HG02885 (cell line): ENCODE measurements around the gene GABBR2.

Experiments used
- ATAC-seq: cut with Tn5 transposase; IDR thresholded peaks from one replicate; pipeline ENCODE4 v1.9.1; 2021; ENCODE audit warnings: mild to moderate bottlenecking; ENCODE audit not compliant: unreplicated experiment, poor library complexity

GABBR2 gene

DNA sequence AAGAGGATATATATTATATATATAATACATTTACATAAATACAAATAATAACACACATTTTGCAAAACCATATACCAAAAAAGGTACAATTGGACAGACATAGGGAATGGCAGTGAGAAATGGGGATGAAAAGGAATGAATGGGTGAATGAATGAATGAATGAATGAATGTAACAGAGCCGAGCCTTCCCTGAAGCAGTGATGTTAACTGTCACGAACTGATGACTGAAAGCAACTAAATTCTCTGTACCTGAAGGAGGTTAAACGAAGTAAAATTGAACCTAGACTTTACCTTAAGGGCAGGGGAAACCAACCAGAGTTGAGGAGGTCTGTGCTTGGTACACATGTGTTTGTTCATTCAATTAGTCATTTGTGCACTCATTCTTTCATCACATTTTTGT lies 283.7 kb downstream of the GABBR2 start:
- no peak for ATAC-seq

DNA sequence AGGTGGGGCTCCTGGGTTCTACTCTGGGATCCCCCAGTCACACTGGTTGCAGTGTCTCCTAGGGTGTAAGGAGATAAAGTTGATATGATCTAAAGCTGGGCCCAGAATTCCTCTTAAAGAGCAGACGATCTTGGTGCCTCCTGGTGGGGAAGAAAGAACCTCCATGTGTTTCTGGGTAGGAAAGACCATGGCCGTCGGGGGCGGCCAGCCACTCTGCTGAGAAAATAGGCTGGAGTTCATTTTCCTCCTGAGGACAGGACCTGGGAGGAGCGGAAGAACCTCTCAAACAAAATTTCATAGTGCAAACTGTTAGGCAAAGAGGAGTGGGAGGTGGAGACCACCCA lies 289.5 kb downstream of the GABBR2 start:
- ATAC-seq, result no peak

DNA sequence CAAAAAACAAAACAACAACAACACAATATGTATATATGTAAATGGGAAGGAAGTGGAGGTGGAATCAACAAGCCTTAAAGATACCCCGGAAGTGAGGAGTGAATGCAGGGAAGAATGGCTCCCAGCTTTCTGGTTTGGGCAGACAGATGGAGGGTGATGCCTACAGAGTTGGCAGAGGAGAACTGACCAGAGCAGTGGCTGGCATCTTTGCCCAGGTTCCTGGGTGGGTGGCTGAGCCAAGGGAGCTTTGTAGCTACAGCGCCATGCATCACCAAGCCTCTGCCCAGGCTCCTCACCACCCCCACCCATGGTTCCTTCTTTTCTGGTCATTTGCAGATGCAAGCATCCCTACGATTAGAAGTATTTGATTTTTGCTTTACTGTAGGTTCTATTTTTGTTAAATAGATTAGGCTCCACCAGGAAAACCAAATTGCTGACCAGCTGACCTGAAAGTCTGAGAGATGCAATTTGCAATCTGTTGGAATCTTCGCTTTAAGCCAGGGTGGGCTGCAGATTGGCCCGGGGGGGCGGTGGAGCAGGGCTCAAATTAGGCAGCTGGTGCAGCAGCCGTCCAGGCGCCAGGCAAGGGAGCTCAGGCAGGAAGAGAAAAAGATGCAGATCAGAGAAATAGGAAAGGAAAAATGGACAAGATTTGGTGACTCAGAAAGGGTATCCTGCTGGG lies 290.0 kb downstream of the GABBR2 start:
- ATAC-seq, result no peak

DNA sequence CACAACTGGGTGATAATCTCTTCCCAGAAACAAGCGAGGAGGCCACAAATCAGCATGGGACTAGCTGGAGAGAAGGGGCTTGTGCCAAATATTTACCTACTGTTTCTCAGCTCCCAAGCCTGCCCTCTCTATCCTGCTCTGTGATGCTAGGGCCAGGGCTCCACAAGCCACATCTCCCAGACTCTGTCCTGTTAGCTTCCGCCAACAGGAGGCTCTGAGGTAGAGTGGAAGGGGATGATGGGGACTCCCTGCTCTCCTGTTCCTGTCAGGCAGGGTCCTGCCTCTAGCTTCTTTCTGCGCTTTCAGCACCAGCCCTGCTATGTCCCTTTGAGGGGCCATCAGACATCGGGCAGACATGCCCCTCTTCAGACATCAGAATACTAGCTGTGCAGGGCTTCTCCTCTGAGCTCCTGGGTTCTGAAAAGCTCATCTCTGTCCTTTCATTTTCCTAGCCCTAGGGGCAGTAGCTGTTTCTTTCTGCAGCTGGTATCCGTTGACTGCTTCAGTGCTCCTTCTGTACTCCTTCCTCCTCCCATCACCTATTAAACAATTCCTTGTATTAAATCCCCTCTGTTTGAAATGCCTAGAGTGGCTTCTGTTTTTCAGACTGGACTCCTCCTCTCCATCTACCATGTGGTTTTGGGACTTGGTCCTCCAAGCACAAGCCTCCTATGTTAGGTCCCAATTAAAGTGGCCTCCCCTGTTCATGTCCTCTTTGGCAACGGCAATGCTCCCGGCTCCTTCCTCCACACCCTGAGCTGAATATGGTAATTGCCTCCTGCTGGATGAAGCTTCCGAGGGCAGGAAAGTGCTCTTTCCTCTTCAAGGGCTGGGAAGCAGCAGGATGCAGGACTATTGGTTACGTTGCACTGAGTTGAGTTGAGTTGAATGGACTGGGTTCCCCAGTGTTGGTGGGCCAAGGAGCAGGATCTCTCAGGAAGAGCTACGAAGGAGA lies 292.2 kb downstream of the GABBR2 start:
- ATAC-seq, result no peak

DNA sequence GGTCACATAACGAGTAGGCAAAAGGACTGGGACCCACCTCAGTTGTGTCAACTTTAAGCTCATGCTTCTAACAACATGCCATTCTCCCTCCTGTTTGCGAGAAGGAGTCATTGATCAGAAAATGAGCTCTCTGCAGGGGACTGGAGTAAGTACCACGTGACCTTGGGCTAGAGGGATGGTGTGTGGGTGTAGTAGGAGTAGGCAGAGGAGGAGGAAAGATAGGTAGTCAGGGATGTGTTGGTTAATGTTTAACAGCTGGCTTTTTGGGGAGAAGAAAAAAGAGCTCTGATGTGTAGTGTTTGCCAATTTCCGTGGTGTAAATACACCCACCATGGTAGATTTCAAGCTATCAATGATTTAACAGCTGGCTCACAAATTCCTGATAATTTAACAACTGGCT lies 293.0 kb downstream of the GABBR2 start:
- no peak for ATAC-seq

DNA sequence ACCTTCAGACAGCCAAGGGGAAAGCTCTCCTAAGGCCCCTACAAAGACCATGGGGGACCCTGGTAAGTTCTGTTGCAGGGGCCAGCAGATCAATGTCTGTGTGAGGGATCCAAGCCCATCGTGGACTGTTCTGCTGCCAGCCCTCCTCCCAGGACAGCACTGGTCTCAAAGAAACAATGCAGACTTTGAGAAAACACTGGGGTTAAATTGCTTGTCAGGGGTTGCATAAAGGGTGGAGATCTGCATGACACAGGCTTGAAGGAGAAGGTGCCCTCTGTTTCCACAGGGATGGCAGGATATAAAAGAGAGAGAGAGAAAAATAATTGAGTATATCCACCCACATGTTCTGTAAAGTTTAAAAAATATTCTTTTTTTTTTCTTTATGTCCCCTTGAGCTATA lies 295.7 kb downstream of the GABBR2 start:
- no peak for ATAC-seq

DNA sequence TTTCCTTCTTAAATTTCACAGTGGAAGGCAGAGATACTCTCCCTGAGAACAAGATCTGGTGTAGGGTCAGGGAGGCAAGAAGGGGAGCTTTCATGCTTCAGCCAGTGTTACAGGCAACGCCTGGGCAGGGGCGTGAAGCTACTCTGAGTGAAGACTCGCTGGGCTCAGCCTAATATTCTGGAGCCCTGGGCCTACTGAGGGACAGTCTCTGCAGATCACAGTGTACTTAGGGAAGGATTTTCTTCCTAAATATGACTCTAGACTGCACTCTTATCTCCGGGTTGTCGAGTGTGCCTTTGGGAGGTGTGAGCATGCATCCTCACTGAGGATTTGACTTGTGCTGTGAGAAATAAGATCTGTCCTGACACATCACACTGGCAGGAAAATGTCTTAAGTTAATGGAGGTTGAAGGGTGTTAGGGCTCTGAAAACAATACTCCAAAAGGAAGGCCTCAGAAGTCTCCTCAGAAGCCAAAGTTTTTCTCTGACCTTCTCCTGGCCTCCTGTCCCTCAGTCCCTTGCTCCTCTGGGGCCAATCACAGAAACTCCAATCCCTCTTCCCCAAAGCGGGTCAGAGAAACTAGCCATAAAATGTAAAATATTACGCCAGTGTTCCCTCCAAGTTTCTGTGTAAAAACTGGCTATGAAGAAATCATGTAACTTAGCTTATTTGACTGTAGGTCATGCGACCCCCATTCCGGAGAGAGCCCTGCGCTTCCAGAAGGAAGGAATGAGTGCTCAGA lies 296.5 kb downstream of the GABBR2 start:
- ATAC-seq, result no peak

DNA sequence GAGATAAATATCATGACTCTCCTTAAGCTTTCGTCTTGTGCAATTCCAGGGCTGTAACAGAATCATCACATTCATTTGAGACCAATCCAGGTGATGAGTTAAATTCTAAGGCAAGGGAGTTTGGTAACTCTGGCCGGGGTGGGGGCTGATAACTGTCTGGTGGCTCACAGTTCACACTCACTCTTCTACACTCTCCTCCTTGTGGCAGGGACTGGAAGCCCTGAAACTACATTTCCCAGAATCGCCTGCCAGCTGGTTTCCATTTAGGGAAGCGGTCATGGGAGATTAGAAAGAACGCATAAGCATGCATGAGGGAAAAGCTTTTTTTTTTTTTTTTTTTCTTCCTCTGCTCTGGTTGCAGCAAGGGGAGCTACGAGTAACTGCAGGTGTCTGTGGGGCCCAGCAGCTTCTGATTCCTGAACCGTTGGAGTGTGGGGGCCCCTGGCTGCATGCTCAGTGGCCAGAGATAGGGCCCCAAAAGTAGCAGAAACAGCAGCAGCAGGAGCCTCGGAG lies 298.5 kb downstream of the GABBR2 start:
- ATAC-seq, result no peak

DNA sequence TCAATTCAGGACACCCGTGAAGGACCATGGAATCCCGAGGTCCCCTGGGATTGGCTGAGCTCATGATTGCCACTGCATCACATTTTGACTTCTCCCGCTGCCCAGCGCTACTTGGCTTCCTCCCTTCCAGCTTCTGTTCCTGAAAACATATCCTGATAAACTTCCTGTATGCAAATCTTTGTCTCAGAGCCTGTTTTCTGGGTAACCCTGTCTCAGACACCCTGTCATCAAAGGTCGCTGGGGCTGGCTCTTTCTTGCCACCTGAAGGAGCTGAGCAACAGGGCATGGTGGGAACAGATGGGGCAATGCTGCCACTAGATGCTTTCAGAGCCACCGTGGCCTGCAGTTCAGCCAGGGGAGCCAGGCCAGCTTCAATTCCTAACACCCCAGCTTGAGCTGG lies 299.0 kb downstream of the GABBR2 start:
- no peak for ATAC-seq

DNA sequence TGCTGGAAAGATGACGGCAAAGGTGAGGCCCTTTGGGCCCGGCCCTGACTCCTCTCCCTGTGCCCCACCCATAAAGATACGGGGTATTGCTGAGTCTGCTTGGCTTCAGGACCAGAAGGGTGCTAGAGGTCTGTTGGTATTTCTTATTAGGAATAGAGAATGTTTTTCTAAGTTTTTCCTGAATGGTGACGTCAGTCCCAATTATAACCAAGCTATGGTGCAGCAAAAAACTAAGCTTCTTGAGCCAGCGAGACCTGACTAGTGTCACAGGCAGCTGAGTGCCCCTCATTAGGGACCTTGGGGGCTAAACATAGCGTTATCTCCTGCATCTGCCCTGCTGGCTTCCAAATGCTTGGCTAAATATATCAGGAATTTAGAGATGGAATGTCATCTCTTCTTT lies 302.3 kb downstream of the GABBR2 start:
- ATAC-seq, result no peak

DNA sequence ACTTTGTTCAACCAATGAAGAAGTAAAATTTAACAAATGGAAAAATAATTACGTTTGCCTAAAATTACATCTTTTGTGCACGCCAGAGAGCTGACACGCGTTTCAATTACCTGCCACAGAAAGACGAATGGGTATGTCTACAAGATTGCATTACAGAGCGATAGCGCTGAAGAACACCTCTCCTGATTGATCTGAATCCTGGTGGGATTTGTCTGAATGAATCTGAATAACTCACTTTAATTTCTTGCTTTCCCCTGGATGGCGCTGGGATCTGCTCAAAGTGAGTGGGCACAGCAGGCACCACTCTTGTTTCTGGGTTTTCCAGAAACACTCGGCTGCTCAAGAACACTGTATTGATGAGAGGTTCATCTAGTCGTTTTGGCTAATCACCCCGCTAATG lies 304.5 kb downstream of the GABBR2 start:
- no peak for ATAC-seq

DNA sequence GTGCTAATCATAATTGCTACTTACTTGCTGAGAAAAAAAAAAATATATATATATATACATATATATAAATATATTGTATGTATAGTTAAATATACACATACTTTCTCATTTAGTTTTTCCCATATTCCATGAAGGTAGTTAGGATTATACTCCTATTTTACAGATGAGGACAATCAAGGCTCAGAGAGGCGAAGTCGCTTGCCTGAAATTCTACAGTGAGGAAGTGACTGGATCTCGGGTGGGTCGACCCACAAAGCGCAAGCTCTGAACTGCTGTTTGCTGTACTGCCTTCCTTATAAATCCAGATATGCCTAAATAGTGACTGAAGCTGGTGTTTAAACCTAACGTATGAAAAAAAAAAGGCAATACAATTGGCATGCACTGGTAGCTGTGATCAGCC lies 305.0 kb downstream of the GABBR2 start:
- no peak for ATAC-seq

DNA sequence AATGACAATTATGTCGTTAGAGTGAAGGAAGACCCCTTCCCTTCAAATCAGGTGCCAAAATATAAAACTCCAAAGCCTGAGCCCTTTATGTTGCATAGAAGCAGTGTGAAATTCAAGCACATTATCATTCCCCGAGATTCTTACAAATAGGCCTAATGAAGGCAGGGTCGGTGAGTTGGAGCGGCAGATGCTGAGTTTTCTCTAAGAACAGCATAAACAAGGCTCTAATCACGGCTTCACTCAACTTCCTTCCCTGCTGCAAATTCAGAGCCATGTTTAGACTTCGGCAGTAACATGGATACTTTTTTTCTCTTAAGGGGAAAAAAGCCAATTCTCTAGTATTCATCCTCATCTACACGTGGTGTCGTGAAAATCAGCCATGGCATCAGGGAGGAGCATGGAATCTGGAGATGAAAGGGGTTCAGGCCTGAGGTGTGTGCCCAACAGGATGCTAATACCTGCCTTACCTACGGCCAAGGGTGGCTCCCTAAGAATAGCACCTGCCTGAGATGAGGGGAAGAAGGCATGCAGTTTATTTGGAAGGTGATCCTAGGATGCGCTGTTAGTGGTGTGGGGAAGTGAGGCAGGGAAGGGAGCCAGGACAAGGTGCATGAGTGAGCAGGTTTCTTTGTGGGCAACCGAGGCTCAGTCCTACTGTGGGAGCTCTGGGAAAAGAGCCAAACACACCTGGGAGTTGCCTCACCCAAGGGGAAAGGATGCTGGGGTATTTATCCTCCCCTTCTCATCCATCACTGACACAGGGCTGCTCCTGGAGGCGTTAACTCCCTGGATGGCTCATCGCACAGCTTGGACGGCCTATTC lies 306.5 kb downstream of the GABBR2 start:
- ATAC-seq, result no peak

DNA sequence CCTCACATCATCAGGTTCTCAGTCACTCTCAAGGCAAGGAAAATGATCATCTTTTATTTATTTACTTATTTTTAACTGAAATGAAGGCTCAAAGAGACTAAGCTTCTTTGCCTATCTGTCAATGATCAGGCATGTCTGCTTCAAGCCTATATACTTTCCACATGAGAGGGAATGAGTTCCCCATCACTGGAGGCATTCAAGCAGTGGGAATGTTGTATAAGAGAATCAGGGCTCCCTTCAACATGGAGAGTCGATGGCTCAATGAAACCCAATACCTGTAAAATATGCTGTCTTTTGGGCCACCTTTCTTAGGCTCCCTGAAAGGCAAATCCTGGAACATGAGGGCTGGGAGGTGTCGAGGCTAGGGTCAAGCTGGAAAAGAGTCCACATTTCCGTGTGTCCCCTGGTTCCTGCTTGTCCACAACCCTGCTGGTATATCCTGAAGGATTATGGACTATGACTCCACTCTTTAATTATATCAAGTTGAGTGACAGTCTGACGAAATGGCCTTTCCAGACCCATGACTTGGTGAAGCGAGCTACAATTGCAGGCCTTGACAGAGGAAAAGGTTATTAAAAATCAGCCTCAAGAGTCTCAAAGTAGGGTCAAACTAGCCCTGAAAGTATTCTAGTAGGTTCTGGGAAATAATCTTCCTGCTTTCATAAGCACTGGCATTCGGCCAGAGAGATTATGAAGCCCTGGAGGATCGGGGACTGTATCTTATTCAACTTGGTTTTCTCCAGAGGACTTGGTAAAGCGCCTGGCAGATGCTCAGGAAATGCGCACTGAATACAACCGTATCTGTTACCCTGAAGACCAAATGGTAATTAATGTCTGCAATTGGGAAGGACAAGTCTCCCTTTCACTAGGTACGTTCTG lies 307.4 kb downstream of the GABBR2 start:
- ATAC-seq, result no peak

DNA sequence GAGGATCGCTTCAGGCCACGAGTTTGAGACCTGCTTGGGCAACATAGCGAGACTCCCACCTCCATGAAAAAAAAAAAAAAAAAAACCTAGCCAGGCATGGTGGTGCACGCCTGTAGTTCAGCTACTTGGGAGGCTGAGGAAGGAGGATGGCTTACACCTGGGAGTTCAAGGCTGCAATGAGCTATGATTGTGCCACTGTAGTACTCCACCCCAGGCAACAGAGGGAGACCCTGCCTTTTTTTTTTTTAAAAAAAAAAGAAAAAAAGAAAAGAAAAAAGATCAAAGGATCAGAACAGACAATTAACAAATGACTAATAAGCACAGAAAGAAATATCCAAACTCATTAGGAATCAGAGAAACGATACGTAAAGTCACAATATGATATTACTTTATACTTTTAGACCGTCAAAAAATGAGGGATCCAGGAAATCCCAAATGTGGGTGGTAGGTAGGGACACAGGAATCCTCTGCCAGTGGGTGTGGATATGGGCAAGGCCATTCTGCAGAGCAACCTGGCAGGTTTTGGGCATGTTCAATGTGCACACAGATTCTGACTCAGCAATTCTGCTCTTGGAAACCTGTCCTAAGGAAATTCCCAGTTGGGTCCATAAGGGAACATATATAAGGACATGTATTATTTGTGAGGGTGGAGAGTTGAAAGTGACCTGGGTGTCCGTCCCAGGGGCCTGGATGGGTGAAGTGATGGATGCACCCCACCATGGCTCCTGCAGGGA lies 308.6 kb downstream of the GABBR2 start:
- no peak for ATAC-seq

DNA sequence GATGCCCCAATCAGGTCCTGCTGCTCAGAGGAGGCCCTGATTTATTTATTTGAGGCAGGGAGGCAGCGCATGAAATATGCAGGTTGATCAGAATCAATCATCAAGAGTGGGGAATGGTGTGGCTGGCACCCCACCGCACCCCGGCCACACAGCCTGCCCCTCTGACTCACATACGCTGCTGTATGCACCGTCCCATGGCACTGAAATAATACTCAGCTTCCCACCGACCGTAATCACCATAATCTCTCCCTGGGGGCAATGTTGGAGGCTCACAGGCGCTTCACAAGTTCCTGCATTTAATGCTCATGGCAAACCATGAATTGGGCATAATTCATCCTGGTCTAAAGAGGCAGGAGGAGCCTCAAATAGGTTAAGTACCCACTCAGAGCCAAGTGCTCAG lies 312.1 kb downstream of the GABBR2 start:
- no peak for ATAC-seq

DNA sequence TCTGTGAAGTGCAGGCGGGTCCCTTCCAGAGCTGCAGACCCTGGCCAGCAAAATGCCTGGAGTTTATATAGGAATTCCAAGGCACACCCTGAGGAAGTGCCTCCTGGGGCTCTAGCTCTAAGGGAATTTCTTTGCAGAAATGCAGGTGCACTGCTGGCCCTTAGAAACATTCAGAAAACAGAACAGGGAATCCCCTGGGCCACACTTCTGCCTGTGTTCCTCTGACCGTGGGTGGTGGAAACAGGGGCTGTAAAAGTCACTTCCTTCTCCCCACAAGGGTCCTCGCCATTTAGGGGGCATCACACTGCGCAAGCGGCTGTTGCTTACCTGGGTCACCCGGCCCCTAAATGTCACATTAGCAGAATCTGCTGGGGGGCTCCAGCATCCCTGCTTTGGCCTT lies 312.5 kb downstream of the GABBR2 start:
- no peak for ATAC-seq

DNA sequence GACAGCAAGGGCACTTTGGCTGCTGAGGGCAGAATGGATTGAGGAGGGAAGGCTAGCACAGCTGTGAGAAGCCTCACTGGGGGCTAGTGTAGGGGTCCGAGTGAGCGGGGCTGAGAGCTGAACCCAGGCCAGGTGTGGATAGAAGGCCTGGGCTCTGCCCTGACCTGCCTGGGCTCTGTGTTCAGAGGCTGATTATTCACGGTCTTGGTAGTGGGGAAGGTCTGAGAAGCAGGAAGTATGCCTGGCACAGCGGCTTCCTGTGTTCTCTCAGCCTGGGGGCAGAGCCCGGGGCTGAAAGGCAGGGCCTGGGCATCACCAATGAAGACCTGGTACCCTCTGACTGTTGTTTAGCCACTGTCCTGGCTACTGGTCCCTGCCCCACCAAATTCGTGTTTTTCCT lies 316.9 kb downstream of the GABBR2 start:
- no peak for ATAC-seq

DNA sequence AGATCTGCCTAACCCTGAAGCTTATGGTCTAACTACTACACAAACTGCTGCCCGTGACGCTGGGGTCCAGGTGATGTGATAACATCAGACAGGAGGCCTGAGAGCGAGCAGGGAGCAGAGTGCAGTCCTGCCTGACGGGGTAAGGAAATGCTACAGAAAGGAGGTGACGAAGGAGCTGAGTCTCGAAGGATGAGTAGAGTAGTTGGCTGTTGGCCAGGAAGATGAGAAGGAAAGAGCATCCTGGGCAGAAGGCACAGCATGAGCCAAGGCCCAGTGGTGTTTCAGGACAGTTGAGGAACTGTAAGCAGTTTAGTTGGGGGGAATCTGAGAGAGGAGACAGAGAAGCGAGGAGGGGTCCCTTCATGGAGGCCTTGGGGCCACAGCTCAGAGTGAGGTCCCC lies 317.3 kb downstream of the GABBR2 start:
- ATAC-seq, result no peak
